ENCODE results near the gene SIGLEC6.

Gene SIGLEC6

DNA sequence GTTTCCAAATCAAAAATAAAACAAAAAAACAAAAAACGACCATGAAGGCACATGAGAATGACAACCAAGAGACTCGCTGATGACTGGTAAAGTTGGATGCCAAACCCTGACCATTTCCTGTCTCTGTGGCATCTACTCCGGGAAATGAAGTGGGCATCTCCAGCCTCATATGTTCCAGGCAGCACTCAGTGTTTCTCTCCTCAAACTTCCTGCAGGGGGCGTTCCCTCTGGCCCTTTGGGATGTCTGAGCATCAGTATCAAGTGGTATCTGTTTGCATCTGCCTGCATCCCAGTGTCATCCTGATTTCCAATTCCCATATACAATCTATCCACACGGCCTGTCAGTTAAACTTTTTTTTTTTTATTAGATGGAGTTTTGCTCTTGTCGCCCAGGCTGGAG, 20.1 kb downstream of the SIGLEC6 start:
- H3K4me3 ChIP-seq (ENCODE audit: low read depth, low read length), result no peak overlapping the region
- TF ChIP-seq POLR2A (IDR thresholded peaks at IDR 0.05; ENCODE audit: extremely low read depth, insufficient read length), result no peak
- TF ChIP-seq, protein P1, sequence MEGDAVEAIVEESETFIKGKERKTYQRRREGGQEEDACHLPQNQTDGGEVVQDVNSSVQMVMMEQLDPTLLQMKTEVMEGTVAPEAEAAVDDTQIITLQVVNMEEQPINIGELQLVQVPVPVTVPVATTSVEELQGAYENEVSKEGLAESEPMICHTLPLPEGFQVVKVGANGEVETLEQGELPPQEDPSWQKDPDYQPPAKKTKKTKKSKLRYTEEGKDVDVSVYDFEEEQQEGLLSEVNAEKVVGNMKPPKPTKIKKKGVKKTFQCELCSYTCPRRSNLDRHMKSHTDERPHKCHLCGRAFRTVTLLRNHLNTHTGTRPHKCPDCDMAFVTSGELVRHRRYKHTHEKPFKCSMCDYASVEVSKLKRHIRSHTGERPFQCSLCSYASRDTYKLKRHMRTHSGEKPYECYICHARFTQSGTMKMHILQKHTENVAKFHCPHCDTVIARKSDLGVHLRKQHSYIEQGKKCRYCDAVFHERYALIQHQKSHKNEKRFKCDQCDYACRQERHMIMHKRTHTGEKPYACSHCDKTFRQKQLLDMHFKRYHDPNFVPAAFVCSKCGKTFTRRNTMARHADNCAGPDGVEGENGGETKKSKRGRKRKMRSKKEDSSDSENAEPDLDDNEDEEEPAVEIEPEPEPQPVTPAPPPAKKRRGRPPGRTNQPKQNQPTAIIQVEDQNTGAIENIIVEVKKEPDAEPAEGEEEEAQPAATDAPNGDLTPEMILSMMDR (IDR thresholded peaks at IDR 0.05; ENCODE audit: low read depth, low read length), result peak; percentile 70
- peak; percentile 50 for DNase-seq (ENCODE audit: low read depth)

DNA sequence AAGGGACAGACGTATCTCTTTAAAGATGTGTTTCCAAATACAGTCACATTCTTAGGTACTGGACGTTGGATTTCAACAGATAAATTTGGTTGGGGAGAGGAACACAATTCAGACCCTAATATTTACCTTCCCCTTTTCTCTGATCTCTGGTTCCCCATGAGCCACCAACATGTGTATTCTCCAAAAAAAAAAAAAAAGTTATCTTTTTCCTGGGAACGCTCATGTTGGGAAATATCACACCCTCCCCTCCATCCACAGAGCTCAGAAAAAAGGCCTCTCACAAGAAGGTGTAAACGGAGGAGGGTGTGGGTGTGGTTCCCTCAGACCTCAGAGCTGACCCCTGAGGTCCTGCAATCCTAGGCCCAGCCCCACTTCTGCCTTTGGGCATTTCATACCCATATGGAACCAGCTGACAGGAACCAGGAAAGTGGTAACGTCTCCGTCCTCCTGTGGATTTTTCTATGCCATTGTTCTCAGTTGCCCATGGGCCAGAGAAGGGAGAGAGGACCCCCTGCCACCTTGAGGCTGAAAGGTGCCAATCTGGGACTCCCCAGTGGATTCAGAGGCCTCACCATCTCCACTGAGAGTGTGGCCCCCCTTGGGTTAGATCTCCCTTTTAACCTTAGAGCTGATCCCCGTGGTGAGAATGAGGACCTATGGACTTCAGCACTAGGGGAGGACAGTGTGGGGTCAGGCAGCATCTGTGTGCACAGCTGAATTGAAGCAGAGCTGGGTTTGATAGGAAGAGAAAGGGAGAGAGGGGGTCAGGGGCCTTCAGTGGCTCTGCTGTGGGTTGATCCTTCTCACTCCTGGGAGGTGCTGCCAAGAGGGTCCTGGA, 21.4 kb downstream of the SIGLEC6 start:
- TF ChIP-seq POLR2A (IDR thresholded peaks at IDR 0.05; ENCODE audit: extremely low read depth, insufficient read length) (no peak), MYC (IDR thresholded peaks at IDR 0.05; ENCODE audit: low read depth, low read length) (no peak)
- TF ChIP-seq, protein P2, sequence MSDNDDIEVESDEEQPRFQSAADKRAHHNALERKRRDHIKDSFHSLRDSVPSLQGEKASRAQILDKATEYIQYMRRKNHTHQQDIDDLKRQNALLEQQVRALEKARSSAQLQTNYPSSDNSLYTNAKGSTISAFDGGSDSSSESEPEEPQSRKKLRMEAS (IDR thresholded peaks at IDR 0.05; ENCODE audit: low read depth, low read length), result no peak
- TF ChIP-seq, protein P1 (IDR thresholded peaks at IDR 0.05; ENCODE audit: low read depth, low read length), result no peak
- no peak overlapping the region for H3K4me3 ChIP-seq (ENCODE audit: low read depth, low read length)
- no peak for DNase-seq (ENCODE audit: low read depth)

DNA sequence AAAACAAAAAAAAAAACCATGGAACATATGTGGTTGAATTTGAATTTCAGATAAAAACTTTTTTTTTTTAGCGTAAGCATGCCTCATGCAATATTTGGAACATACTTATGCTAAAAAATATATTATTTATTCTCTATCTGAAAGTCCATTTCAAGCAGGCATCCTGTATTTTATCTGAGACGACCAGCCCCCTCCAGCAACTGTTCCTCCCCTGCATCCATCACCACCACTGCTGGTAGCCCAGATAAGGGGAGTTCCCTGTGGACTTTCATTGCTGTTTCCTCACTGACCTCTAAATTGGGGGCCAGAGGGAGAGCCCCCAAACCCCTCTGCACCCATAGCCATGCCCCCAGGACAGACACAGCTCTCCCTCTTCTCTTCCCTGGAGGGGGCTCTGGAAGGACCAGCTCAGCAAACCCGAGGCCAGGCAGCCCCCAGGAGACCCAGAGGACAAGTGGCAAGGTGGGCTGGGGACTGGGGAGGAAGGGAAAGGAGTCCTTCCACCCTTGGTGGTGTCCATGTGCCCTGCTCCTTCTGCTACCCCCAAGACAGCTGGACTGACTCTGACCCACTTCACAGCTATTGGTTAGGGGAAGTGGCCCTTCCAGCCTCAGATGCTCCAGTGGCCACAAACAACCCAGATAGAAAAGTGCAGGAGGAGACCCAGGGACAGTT, 23.3 kb downstream of the SIGLEC6 start:
- TF ChIP-seq POLR2A (IDR thresholded peaks at IDR 0.05; ENCODE audit: extremely low read depth, insufficient read length) (no peak), MYC (IDR thresholded peaks at IDR 0.05; ENCODE audit: low read depth, low read length) (no peak)
- TF ChIP-seq, protein P1 (IDR thresholded peaks at IDR 0.05; ENCODE audit: low read depth, low read length), result no peak
- TF ChIP-seq, protein P2 (IDR thresholded peaks at IDR 0.05; ENCODE audit: low read depth, low read length), result no peak
- no peak for DNase-seq (ENCODE audit: low read depth)
- H3K4me3 ChIP-seq (ENCODE audit: low read depth, low read length), result no peak overlapping the region

DNA sequence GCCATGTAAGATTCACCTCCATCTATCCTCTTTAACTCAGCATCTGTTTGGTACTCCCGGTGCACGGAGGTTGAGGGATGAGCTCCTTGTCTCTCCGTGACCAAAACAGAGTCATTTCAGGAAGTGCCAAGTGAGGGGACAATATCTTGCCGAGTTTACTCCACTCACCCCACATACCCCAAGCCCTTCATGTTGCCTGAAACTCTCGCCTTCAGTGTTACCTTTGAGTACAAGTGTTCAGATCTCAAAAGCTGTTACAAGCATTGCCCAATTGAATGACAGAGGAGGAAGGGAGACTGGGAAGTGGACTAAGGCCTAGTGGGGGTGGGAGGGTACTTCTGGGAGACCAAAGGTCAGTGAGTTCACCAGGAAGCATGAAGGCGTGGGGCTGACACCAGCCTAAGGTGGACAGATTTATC, 23.8 kb downstream of the SIGLEC6 start:
- DNase-seq (ENCODE audit: low read depth), result peak; percentile 18
- no peak overlapping the region for H3K4me3 ChIP-seq (ENCODE audit: low read depth, low read length)
- TF ChIP-seq, protein P2 (IDR thresholded peaks at IDR 0.05; ENCODE audit: low read depth, low read length), result no peak
- no peak for TF ChIP-seq MYC (IDR thresholded peaks at IDR 0.05; ENCODE audit: low read depth, low read length)
- no peak for TF ChIP-seq POLR2A (IDR thresholded peaks at IDR 0.05; ENCODE audit: extremely low read depth, insufficient read length)
- TF ChIP-seq, protein P1 (IDR thresholded peaks at IDR 0.05; ENCODE audit: low read depth, low read length), result no peak

DNA sequence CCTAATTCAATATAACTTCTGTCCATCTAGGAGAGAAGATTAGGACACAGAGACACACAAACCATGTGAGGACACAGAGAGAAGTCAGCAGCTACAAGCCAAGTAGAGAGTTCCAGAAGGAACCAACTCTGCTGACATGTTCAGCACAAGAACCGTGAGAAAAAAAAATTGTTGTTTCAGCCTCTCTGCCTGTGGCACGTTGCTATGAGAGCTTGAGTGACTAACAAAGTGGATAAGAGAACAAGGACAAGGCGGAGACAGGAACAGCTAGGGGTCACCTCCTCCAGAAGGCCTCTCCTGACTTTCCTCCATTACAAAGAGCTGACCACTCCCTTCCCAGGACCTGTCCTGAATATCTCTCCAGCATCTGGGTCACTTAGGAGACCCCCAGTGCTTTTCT, 24.3 kb downstream of the SIGLEC6 start:
- no peak overlapping the region for H3K4me3 ChIP-seq (ENCODE audit: low read depth, low read length)
- no peak for TF ChIP-seq POLR2A (IDR thresholded peaks at IDR 0.05; ENCODE audit: extremely low read depth, insufficient read length)
- TF ChIP-seq, protein P1 (IDR thresholded peaks at IDR 0.05; ENCODE audit: low read depth, low read length), result no peak
- TF ChIP-seq, protein P2 (IDR thresholded peaks at IDR 0.05; ENCODE audit: low read depth, low read length), result no peak
- TF ChIP-seq MYC (IDR thresholded peaks at IDR 0.05; ENCODE audit: low read depth, low read length), result no peak
- DNase-seq (ENCODE audit: low read depth), result no peak
